ENCODE measurements around the gene CLSTN2.

- TF ChIP-seq CTCF (IDR thresholded peaks at IDR 0.05 in 2 of 3, conservative IDR thresholded peaks at IDR 0.05 in 1 of 3; ENCODE audit: borderline replicate concordance in 1 of 3, insufficient read depth in 1 of 3, low read depth in 2 of 3, low read length in 2 of 3) (no peak), POLR2AphosphoS5 (IDR thresholded peaks at IDR 0.05; ENCODE audit: low read depth, low read length) (no peak), POLR2A (IDR thresholded peaks at IDR 0.05; ENCODE audit: borderline replicate concordance, extremely low read depth, insufficient read depth, insufficient read length) (no peak), ZBTB33 (IDR thresholded peaks at IDR 0.05; ENCODE audit: extremely low read depth, insufficient replicate concordance, low read length) (no peak), EZH2phosphoT487 (IDR thresholded peaks at IDR 0.05; ENCODE audit: borderline replicate concordance) (no peak), YY1 (IDR thresholded peaks at IDR 0.05; ENCODE audit: extremely low read depth, insufficient replicate concordance, low read depth, low read length) (no peak), CEBPB (IDR thresholded peaks at IDR 0.05; ENCODE audit: low read depth) (no peak), ZNF274 (IDR thresholded peaks at IDR 0.05; ENCODE audit: low read depth, low read length) (no peak), EZH2 (IDR thresholded peaks at IDR 0.05) (no peak)
These were observed 4.8 kb upstream of the CLSTN2 start for GRCh38 chr3:139930211-139930610.

All from HCT116 (cell line).